ENCODE data around the gene CSHL1. TPM values are rescaled to one million over a fixed set of nuclear protein-coding genes. Genes with fewer than 3 reads are reported as not detected.

CSHL1 gene
- total and polyA plus RNA-seq, 2 experiments from 2014 or later: 0.44 TPM; not detected in 1

DNA sequence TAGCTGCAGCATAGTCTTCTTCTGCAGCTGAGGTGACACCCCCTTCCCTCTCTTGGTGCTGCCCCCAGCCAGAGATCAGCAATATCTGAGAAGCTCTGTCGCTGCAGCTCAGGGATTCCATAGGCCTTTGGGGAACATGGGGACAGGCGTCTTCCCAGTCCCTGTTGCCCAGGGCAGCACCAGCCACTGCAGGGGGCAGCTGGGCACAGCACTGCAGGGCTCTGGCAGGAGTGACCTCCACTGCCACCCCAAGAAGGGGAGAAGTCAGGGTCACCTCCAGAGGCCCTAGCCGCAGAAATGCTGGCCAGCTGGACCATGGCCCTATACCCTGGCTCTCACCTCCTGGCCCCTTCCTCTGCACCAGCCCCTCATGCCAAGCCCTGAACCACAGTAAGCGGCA lies 44.7 kb upstream of the CSHL1 start:
- H3K36me3 Mint-ChIP-seq (ENCODE audit: low read depth): peaks cover 13% of the 10 kb centered on the region; the same call in 2 of the 3 replicates
- Histone ChIP-seq H3K36me3 (ENCODE audit: insufficient read depth) (no peaks in the 10 kb centered on the region), H2AFZ (no peak overlapping the region), H4K20me1 (replicated peaks; ENCODE audit: insufficient read depth) (no peaks in the 10 kb centered on the region), H3K9me2 (ENCODE audit: insufficient read depth) (no peaks in the 10 kb centered on the region), H3K79me2 (replicated peaks; ENCODE audit: insufficient read depth) (no peaks in the 10 kb centered on the region), H3K27ac (ENCODE audit: low read depth) (no peak overlapping the region), H3K4me2 (no peak overlapping the region), H3K27me3 (ENCODE audit: insufficient read depth) (no peaks in the 10 kb centered on the region), H3K4me3 (no peak overlapping the region), H3F3A (replicated peaks; ENCODE audit: low read depth) (no peaks in the 10 kb centered on the region), H3K4me1 (ENCODE audit: insufficient read depth) (peaks cover 10% of the 10 kb centered on the region; the same call in 1 of the 2 replicates)
- no peak overlapping the region for H3K27ac Mint-ChIP-seq
- H3K4me3 Mint-ChIP-seq: no peak overlapping the region
- peaks cover 12% of the 10 kb centered on the region for H3K4me1 Mint-ChIP-seq
- no peaks in the 10 kb centered on the region for H3K9me3 Mint-ChIP-seq
- no peak for ATAC-seq
- no peak for DNase-seq (ENCODE audit: low spot score)
- TF ChIP-seq EZH2phosphoT487 (IDR thresholded peaks at IDR 0.05; ENCODE audit: unreplicated experiment): no peak
- TF ChIP-seq, protein P1, sequence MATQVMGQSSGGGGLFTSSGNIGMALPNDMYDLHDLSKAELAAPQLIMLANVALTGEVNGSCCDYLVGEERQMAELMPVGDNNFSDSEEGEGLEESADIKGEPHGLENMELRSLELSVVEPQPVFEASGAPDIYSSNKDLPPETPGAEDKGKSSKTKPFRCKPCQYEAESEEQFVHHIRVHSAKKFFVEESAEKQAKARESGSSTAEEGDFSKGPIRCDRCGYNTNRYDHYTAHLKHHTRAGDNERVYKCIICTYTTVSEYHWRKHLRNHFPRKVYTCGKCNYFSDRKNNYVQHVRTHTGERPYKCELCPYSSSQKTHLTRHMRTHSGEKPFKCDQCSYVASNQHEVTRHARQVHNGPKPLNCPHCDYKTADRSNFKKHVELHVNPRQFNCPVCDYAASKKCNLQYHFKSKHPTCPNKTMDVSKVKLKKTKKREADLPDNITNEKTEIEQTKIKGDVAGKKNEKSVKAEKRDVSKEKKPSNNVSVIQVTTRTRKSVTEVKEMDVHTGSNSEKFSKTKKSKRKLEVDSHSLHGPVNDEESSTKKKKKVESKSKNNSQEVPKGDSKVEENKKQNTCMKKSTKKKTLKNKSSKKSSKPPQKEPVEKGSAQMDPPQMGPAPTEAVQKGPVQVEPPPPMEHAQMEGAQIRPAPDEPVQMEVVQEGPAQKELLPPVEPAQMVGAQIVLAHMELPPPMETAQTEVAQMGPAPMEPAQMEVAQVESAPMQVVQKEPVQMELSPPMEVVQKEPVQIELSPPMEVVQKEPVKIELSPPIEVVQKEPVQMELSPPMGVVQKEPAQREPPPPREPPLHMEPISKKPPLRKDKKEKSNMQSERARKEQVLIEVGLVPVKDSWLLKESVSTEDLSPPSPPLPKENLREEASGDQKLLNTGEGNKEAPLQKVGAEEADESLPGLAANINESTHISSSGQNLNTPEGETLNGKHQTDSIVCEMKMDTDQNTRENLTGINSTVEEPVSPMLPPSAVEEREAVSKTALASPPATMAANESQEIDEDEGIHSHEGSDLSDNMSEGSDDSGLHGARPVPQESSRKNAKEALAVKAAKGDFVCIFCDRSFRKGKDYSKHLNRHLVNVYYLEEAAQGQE (IDR thresholded peaks at IDR 0.05; ENCODE audit: unreplicated experiment): no peak
- TF ChIP-seq NANOG (IDR thresholded peaks at IDR 0.05; ENCODE audit: borderline replicate concordance): no peak
- no peak for TF ChIP-seq POLR2AphosphoS5 (IDR thresholded peaks at IDR 0.05; ENCODE audit: low read depth)
- TF ChIP-seq STAT1 (IDR thresholded peaks at IDR 0.05; ENCODE audit: unreplicated experiment): no peak
- TF ChIP-seq ZNF331 (CRISPR knock-in tag; IDR thresholded peaks at IDR 0.05; ENCODE audit: low read depth): no peak
- TF ChIP-seq JUNB (IDR thresholded peaks at IDR 0.05; ENCODE audit: unreplicated experiment): no peak
- peaks cover 9% of the 10 kb centered on the region for H3K27me3 Mint-ChIP-seq (ENCODE audit: insufficient read depth, low read depth, poor library complexity)

DNA sequence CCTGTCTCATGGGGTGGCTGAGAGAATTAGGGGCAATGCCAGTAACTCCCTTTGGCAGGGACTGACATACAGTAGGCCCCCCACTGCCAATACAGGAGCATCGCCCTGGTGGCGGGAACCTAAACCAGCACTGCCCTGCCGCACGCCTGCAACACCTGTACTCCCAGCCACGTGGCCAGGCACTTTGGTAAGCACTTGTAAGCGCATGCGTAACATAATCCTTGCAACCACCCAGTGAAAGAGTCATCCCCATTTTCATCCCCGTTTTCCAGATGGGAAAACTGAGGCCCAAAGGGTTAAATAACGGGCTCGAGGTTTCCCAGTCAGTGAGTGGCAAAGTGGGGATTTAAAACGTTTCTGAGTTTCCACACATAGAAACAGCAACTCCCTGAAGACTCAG lies 44.2 kb upstream of the CSHL1 start:
- H3K27me3 Mint-ChIP-seq (ENCODE audit: insufficient read depth, low read depth, poor library complexity): peaks cover 9% of the 10 kb centered on the region
- no peaks in the 10 kb centered on the region for H3K79me2 ChIP-seq (replicated peaks; ENCODE audit: insufficient read depth)
- no peak for DNase-seq (ENCODE audit: low spot score)
- H3K9me3 Mint-ChIP-seq: no peaks in the 10 kb centered on the region
- H3K27ac Mint-ChIP-seq: no peak overlapping the region
- no peak overlapping the region for H3K4me3 ChIP-seq
- peaks cover 7% of the 10 kb centered on the region for H3K4me1 Mint-ChIP-seq
- no peak overlapping the region for H3K4me3 Mint-ChIP-seq
- ATAC-seq: no peak
- H3K36me3 Mint-ChIP-seq (ENCODE audit: low read depth): peaks cover 13% of the 10 kb centered on the region; the same call in 2 of the 3 replicates
- no peaks in the 10 kb centered on the region for H3K9me2 ChIP-seq (ENCODE audit: insufficient read depth)
- no peak overlapping the region for H3K27ac ChIP-seq (ENCODE audit: low read depth)
- H3K4me2 ChIP-seq: no peak overlapping the region
- H3K36me3 ChIP-seq (ENCODE audit: insufficient read depth): no peaks in the 10 kb centered on the region
- H3K27me3 ChIP-seq (ENCODE audit: insufficient read depth): no peaks in the 10 kb centered on the region
- H2AFZ ChIP-seq: no peak overlapping the region
- peaks cover 5% of the 10 kb centered on the region; the same call in 1 of the 2 replicates for H3K4me1 ChIP-seq (ENCODE audit: insufficient read depth)
- no peaks in the 10 kb centered on the region for H3F3A ChIP-seq (replicated peaks; ENCODE audit: low read depth)
- no peaks in the 10 kb centered on the region for H4K20me1 ChIP-seq (replicated peaks; ENCODE audit: insufficient read depth)
- TF ChIP-seq STAT1 (IDR thresholded peaks at IDR 0.05; ENCODE audit: unreplicated experiment): no peak
- TF ChIP-seq CREB1 (CRISPR knock-in tag; IDR thresholded peaks at IDR 0.05; ENCODE audit: low read depth): no peak
- TF ChIP-seq EZH2 (IDR thresholded peaks at IDR 0.05; ENCODE audit: low read depth, unreplicated experiment): no peak
- TF ChIP-seq ZNF114 (CRISPR knock-in tag; IDR thresholded peaks at IDR 0.05): no peak
- no peak for TF ChIP-seq ZNF331 (CRISPR knock-in tag; IDR thresholded peaks at IDR 0.05; ENCODE audit: low read depth)
- TF ChIP-seq NANOG (IDR thresholded peaks at IDR 0.05; ENCODE audit: borderline replicate concordance): no peak
- TF ChIP-seq, protein P2, sequence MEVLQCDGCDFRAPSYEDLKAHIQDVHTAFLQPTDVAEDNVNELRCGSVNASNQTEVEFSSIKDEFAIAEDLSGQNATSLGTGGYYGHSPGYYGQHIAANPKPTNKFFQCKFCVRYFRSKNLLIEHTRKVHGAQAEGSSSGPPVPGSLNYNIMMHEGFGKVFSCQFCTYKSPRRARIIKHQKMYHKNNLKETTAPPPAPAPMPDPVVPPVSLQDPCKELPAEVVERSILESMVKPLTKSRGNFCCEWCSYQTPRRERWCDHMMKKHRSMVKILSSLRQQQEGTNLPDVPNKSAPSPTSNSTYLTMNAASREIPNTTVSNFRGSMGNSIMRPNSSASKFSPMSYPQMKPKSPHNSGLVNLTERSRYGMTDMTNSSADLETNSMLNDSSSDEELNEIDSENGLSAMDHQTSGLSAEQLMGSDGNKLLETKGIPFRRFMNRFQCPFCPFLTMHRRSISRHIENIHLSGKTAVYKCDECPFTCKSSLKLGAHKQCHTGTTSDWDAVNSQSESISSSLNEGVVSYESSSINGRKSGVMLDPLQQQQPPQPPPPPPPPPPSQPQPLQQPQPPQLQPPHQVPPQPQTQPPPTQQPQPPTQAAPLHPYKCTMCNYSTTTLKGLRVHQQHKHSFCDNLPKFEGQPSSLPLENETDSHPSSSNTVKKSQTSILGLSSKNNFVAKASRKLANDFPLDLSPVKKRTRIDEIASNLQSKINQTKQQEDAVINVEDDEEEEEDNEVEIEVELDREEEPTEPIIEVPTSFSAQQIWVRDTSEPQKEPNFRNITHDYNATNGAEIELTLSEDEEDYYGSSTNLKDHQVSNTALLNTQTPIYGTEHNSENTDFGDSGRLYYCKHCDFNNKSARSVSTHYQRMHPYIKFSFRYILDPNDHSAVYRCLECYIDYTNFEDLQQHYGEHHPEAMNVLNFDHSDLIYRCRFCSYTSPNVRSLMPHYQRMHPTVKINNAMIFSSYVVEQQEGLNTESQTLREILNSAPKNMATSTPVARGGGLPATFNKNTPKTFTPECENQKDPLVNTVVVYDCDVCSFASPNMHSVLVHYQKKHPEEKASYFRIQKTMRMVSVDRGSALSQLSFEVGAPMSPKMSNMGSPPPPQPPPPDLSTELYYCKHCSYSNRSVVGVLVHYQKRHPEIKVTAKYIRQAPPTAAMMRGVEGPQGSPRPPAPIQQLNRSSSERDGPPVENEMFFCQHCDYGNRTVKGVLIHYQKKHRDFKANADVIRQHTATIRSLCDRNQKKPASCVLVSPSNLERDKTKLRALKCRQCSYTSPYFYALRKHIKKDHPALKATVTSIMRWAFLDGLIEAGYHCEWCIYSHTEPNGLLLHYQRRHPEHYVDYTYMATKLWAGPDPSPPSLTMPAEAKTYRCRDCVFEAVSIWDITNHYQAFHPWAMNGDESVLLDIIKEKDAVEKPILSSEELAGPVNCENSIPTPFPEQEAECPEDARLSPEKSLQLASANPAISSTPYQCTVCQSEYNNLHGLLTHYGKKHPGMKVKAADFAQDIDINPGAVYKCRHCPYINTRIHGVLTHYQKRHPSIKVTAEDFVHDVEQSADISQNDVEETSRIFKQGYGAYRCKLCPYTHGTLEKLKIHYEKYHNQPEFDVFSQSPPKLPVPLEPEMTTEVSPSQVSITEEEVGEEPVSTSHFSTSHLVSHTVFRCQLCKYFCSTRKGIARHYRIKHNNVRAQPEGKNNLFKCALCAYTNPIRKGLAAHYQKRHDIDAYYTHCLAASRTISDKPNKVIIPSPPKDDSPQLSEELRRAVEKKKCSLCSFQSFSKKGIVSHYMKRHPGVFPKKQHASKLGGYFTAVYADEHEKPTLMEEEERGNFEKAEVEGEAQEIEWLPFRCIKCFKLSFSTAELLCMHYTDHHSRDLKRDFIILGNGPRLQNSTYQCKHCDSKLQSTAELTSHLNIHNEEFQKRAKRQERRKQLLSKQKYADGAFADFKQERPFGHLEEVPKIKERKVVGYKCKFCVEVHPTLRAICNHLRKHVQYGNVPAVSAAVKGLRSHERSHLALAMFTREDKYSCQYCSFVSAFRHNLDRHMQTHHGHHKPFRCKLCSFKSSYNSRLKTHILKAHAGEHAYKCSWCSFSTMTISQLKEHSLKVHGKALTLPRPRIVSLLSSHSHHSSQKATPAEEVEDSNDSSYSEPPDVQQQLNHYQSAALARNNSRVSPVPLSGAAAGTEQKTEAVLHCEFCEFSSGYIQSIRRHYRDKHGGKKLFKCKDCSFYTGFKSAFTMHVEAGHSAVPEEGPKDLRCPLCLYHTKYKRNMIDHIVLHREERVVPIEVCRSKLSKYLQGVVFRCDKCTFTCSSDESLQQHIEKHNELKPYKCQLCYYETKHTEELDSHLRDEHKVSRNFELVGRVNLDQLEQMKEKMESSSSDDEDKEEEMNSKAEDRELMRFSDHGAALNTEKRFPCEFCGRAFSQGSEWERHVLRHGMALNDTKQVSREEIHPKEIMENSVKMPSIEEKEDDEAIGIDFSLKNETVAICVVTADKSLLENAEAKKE (CRISPR knock-in tag; IDR thresholded peaks at IDR 0.05): no peak
